Testis (tissue), 2 donors: ENCODE measurements around the gene ALDH2.

Experiments used
- POLR2A ChIP-seq: fragments of 450-650 bp; IDR thresholded peaks from one replicate; pipeline ENCODE4 v1.6.1; 2017; ENCODE audit warnings: antibody characterized with exemption, mild to moderate bottlenecking, moderate library complexity
- TF ChIP-seq, protein P1 (sequence below), 3 experiments: fragments of 450-650 bp in 2 of 3; fragments of 200-600 bp in 1 of 3; sonication (generic) in 1 of 3; IDR thresholded peaks; one replicate each; pipeline ENCODE4 v1.5.1; 2016 to 2019; ENCODE audit warnings: antibody characterized with exemption in 3 of 3, mild to moderate bottlenecking in 2 of 3, moderate library complexity in 1 of 3

GRCh38 chr12:111747333-111747732 lies 19.4 kb upstream of the ALDH2 start:
- TF ChIP-seq, protein P1, sequence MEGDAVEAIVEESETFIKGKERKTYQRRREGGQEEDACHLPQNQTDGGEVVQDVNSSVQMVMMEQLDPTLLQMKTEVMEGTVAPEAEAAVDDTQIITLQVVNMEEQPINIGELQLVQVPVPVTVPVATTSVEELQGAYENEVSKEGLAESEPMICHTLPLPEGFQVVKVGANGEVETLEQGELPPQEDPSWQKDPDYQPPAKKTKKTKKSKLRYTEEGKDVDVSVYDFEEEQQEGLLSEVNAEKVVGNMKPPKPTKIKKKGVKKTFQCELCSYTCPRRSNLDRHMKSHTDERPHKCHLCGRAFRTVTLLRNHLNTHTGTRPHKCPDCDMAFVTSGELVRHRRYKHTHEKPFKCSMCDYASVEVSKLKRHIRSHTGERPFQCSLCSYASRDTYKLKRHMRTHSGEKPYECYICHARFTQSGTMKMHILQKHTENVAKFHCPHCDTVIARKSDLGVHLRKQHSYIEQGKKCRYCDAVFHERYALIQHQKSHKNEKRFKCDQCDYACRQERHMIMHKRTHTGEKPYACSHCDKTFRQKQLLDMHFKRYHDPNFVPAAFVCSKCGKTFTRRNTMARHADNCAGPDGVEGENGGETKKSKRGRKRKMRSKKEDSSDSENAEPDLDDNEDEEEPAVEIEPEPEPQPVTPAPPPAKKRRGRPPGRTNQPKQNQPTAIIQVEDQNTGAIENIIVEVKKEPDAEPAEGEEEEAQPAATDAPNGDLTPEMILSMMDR (IDR thresholded peaks at IDR 0.05), result no peak
- TF ChIP-seq POLR2A, result no peak
